Neural cell (in vitro differentiated cells): ENCODE measurements around the gene FAM237B. TPM values are rescaled to one million over a fixed set of nuclear protein-coding genes. Genes with fewer than 3 reads are reported as not detected.
A peak's percentile ranks its signal among the peaks of the same experiment; 100 is the strongest.

Experiments
- H2AFZ ChIP-seq: fragments of 200-600, 300-800 bp; sonication (generic), shearing (Covaris generic); 2 replicates; pipeline ENCODE4 v1.6.0; 2014; ENCODE audit warnings: low read depth, mild to moderate bottlenecking, antibody characterized with exemption, low read length, moderate library complexity
- H3F3A ChIP-seq: fragments of 200-600 bp; shearing (Covaris generic); 2 replicates; pipeline ENCODE4 v1.6.1; 2016; ENCODE audit warnings: mild to moderate bottlenecking, moderate library complexity, mixed read lengths, antibody characterized with exemption, low read length; ENCODE audit not compliant: insufficient read depth, poor library complexity, severe bottlenecking
- H3K27ac ChIP-seq: fragments of 200-600, 300-800 bp; sonication (generic), shearing (Covaris generic); 2 replicates; pipeline ENCODE4 v1.5.1; 2014; ENCODE audit warnings: mild to moderate bottlenecking, low read length, moderate library complexity
- H3K27me3 ChIP-seq: fragments of 300-800, 200-600 bp; sonication (generic), shearing (Covaris generic); 2 replicates; pipeline ENCODE4 v1.6.0; 2014; ENCODE audit warnings: mild to moderate bottlenecking, low read depth, low read length, moderate library complexity; ENCODE audit not compliant: insufficient read depth
- H3K36me3 ChIP-seq: fragments of 300-800, 200-600 bp; sonication (generic), shearing (Covaris generic); 2 replicates; pipeline ENCODE4 v1.5.1; 2014; ENCODE audit warnings: mild to moderate bottlenecking, antibody characterized with exemption, low read length, moderate library complexity; ENCODE audit not compliant: insufficient read depth
- H3K4me2 ChIP-seq: fragments of 300-800, 200-600 bp; sonication (generic), shearing (Covaris generic); 2 replicates; pipeline ENCODE4 v1.6.0; 2014; ENCODE audit warnings: mild to moderate bottlenecking, low read length
- H3K4me3 ChIP-seq: fragments of 300-800, 200-600 bp; sonication (generic), shearing (Covaris generic); 2 replicates; pipeline ENCODE4 v1.5.1; 2014; ENCODE audit warnings: mild to moderate bottlenecking, low read length, moderate library complexity
- H3K79me2 ChIP-seq: fragments of 200-600 bp; shearing (Covaris generic); replicated peaks from 2 replicates; pipeline ENCODE4 v1.6.0; 2014; ENCODE audit warnings: mild to moderate bottlenecking, low read length, moderate library complexity; ENCODE audit not compliant: insufficient read depth
- H3K9ac ChIP-seq: fragments of 300-800, 200-600 bp; sonication (generic), shearing (Covaris generic); 2 replicates; pipeline ENCODE4 v1.6.1; 2016; ENCODE audit warnings: mild to moderate bottlenecking, low read length, mixed read lengths
- H3K9me2 ChIP-seq: fragments of 200-600 bp; shearing (Covaris generic); 2 replicates; pipeline ENCODE4 v1.6.1; 2016; ENCODE audit warnings: mild to moderate bottlenecking, low read length, mixed read lengths; ENCODE audit not compliant: insufficient read depth
- H3K9me3 ChIP-seq: fragments of 200-600, 300-800 bp; sonication (generic), shearing (Covaris generic); 2 replicates; pipeline ENCODE4 v1.6.1; 2016; ENCODE audit warnings: mild to moderate bottlenecking, mixed run types, low read length, moderate library complexity, mixed read lengths
- H4K20me1 ChIP-seq: fragments of 200-600 bp; shearing (Covaris generic); 2 replicates; pipeline ENCODE4 v1.6.1; 2016; ENCODE audit warnings: mild to moderate bottlenecking, mixed run types; ENCODE audit not compliant: insufficient read depth
- CTCF ChIP-seq: fragments of 450-650 bp; IDR thresholded peaks from 2 replicates; pipeline ENCODE4 v1.5.1; 2014; ENCODE audit warnings: antibody characterized with exemption, mild to moderate bottlenecking, moderate library complexity; ENCODE audit not compliant: poor library complexity, severe bottlenecking
- EP300 ChIP-seq: fragments of 450-650 bp; conservative IDR thresholded peaks from 2 replicates; pipeline ENCODE4 v1.6.1; 2014; ENCODE audit warnings: antibody characterized with exemption, mild to moderate bottlenecking, moderate library complexity; ENCODE audit not compliant: poor library complexity, severe bottlenecking
- EZH2 ChIP-seq: fragments of 200-600, 300-800 bp; shearing (Covaris generic), sonication (generic); IDR thresholded peaks from 2 replicates; pipeline ENCODE4 v1.6.1; 2014; ENCODE audit warnings: antibody characterized with exemption, low read length, borderline replicate concordance, mild to moderate bottlenecking; ENCODE audit not compliant: insufficient read depth, poor library complexity, severe bottlenecking
- MXI1 ChIP-seq: fragments of 450-650 bp; conservative IDR thresholded peaks from 2 replicates; pipeline ENCODE4 v1.6.1; 2014; ENCODE audit warnings: antibody characterized with exemption, mild to moderate bottlenecking; ENCODE audit not compliant: poor library complexity, severe bottlenecking
- POLR2AphosphoS5 ChIP-seq: IDR thresholded peaks from 2 replicates; pipeline ENCODE4 v1.6.1; 2012
- RAD21 ChIP-seq: fragments of 450-650 bp; conservative IDR thresholded peaks from 2 replicates; pipeline ENCODE4 v1.6.1; 2014; ENCODE audit warnings: antibody characterized with exemption, mild to moderate bottlenecking, moderate library complexity
- REST ChIP-seq: IDR thresholded peaks from 2 replicates; pipeline ENCODE4 v1.6.1; 2012; ENCODE audit warnings: borderline replicate concordance
- SMC3 ChIP-seq: fragments of 450-650 bp; conservative IDR thresholded peaks from 2 replicates; pipeline ENCODE4 v1.6.1; 2014; ENCODE audit warnings: antibody characterized with exemption, mild to moderate bottlenecking, moderate library complexity; ENCODE audit not compliant: poor library complexity
- TAF1 ChIP-seq: IDR thresholded peaks from 2 replicates; pipeline ENCODE4 v1.6.1; 2012; ENCODE audit warnings: low read depth
- polyA plus RNA-seq: library from polyadenylated mRNA; depleted of rRNA; stranded (reverse); fragments of >200 nt; gene quantifications from 2 replicates; pipeline ENCODE4 v1.2.3, GENCODE V29; 2014

The FAM237B gene
- polyA plus RNA-seq, 1 donor from 2014 or later = not detected

GRCh38 chr7:90349305-90349704 lies 28.2 kb upstream of the FAM237B start:
- no peak for TF ChIP-seq MXI1
- no peak for TF ChIP-seq CTCF
- no peak for TF ChIP-seq SMC3
- no peak for TF ChIP-seq POLR2AphosphoS5
- TF ChIP-seq RAD21 = no peak
- TF ChIP-seq TAF1 = no peak
- no peak for TF ChIP-seq EZH2
- TF ChIP-seq EP300 = no peak
- no peak for TF ChIP-seq REST

GRCh38 chr7:90347759-90348158 lies 26.7 kb upstream of the FAM237B start:
- H3F3A ChIP-seq = no peaks in the 10 kb centered on the region
- H3K36me3 ChIP-seq = no peaks in the 10 kb centered on the region
- peak overlapping the region; percentile 81 for H3K4me3 ChIP-seq
- H3K79me2 ChIP-seq = peaks cover 17% of the 10 kb centered on the region
- H3K27me3 ChIP-seq = no peaks in the 10 kb centered on the region
- no peaks in the 10 kb centered on the region for H3K9me2 ChIP-seq
- TF ChIP-seq CTCF (no peak), RAD21 (no peak), SMC3 (no peak), POLR2AphosphoS5 (no peak), REST (no peak), EP300 (no peak), TAF1 (no peak), MXI1 (no peak), EZH2 (no peak)
- H2AFZ ChIP-seq = no peak overlapping the region
- peak overlapping the region; percentile 90 for H3K9ac ChIP-seq
- H3K27ac ChIP-seq = no peak overlapping the region
- H3K4me2 ChIP-seq = peak overlapping the region; percentile 94
- H3K9me3 ChIP-seq = no peaks in the 10 kb centered on the region
- H4K20me1 ChIP-seq = no peaks in the 10 kb centered on the region

More at GRCh38 chr7:90349305-90349704, 28.2 kb upstream of the FAM237B start:
- Histone ChIP-seq H3K36me3 (no peaks in the 10 kb centered on the region), H3F3A (no peaks in the 10 kb centered on the region), H2AFZ (no peak overlapping the region), H3K27me3 (no peaks in the 10 kb centered on the region), H4K20me1 (no peaks in the 10 kb centered on the region), H3K9ac (no peak overlapping the region), H3K27ac (no peak overlapping the region), H3K9me3 (no peaks in the 10 kb centered on the region), H3K9me2 (no peaks in the 10 kb centered on the region), H3K4me2 (no peak overlapping the region), H3K79me2 (peaks cover 20% of the 10 kb centered on the region), H3K4me3 (no peak overlapping the region)
